SK-N-SH (cell line): ENCODE results near the gene QSOX2. TPM values are rescaled to one million over a fixed set of nuclear protein-coding genes. Genes with fewer than 3 reads are reported as not detected.

Experiments
- CTCF ChIA-PET: fragments of 300-600, 350-600 bp; formaldehyde crosslinking; extraction: SDS; loops from one replicate; lab custom pipeline; 2021; lab: Yijun Ruan, JAX
- POLR2A ChIA-PET: fragments of 350-600 bp; sonication (Branson Sonifier 250); formaldehyde crosslinking; extraction: SDS; loops from one replicate; lab custom pipeline; 2020; ENCODE audit warnings: antibody characterized with exemption, inconsistent platforms; lab: Yijun Ruan, JAX
- DNase-seq: peaks from one replicate; pipeline ENCODE4 v3.0.0; 2012
- H2AFZ ChIP-seq: fragments of 200-600 bp; sonication (generic); 2 replicates; pipeline ENCODE4 v1.8.1; 2016; ENCODE audit warnings: antibody characterized with exemption, mild to moderate bottlenecking, low read depth
- H3F3A ChIP-seq: fragments of 200-600 bp; sonication (generic); replicated peaks from 2 replicates; pipeline ENCODE3; 2016; ENCODE audit warnings: antibody characterized with exemption, mild to moderate bottlenecking; ENCODE audit not compliant: insufficient read depth
- H3K27ac ChIP-seq, 2 experiments: fragments of 200-500 bp in 1 of 2; fragments of 200-600 bp in 1 of 2; sonication (Bioruptor generic) in 1 of 2; sonication (generic), shearing (Covaris generic) in 1 of 2; 2 replicates each; pipeline versions ENCODE4 v1.5.1 to v1.6.1; 2014 to 2016; ENCODE audit warnings: low read depth in 2 of 2, inconsistent platforms in 1 of 2, low read length in 1 of 2, mild to moderate bottlenecking in 1 of 2, mixed read lengths in 1 of 2
- H3K27me3 ChIP-seq: fragments of 200-600 bp; sonication (generic), shearing (Covaris generic); 2 replicates; pipeline ENCODE4 v1.6.1; 2016; ENCODE audit warnings: mixed run types; ENCODE audit not compliant: insufficient read depth
- H3K36me3 ChIP-seq, 2 experiments: fragments of 200-500 bp in 1 of 2; fragments of 200-600 bp in 1 of 2; sonication (Bioruptor generic) in 1 of 2; sonication (generic) in 1 of 2; replicated peaks in 1 of 2; 2 replicates each; pipeline versions ENCODE3 to v1.5.1; 2014 to 2016; ENCODE audit warnings: low read length in 1 of 2, mild to moderate bottlenecking in 1 of 2; ENCODE audit not compliant: insufficient read depth in 2 of 2, control insufficient read depth in 1 of 2
- H3K4me1 ChIP-seq, 2 experiments: fragments of 200-500 bp in 1 of 2; fragments of 200-600 bp in 1 of 2; sonication (Bioruptor generic) in 1 of 2; sonication (generic), shearing (Covaris generic) in 1 of 2; 2 replicates each; pipeline versions ENCODE4 v1.5.1 to v1.6.1; 2014 to 2016; ENCODE audit warnings: low read depth in 1 of 2, low read length in 1 of 2, mixed run types in 1 of 2; ENCODE audit not compliant: insufficient read depth in 2 of 2, control insufficient read depth in 1 of 2
- H3K4me2 ChIP-seq: fragments of 200-600 bp; sonication (generic), shearing (Covaris generic); 2 replicates; pipeline ENCODE4 v1.6.1; 2017; ENCODE audit warnings: mixed run types
- H3K4me3 ChIP-seq, 2 experiments: fragments of 200-500 bp in 1 of 2; fragments of 200-600 bp in 1 of 2; sonication (Bioruptor generic) in 1 of 2; sonication (generic), shearing (Covaris generic) in 1 of 2; 2 replicates each; pipeline versions ENCODE4 v1.5.1 to v1.8.1; 2014 to 2016; ENCODE audit warnings: low read depth in 2 of 2, inconsistent platforms in 1 of 2, low read length in 1 of 2, mild to moderate bottlenecking in 1 of 2, mixed read lengths in 1 of 2, moderate library complexity in 1 of 2
- H3K79me2 ChIP-seq: fragments of 200-600 bp; sonication (generic); 2 replicates; pipeline ENCODE4 v1.8.1; 2017; ENCODE audit warnings: mild to moderate bottlenecking; ENCODE audit not compliant: insufficient read depth
- H3K9ac ChIP-seq: fragments of 200-600 bp; sonication (generic); 2 replicates; pipeline ENCODE4 v1.6.1; 2017; ENCODE audit warnings: mixed run types
- H3K9me2 ChIP-seq: fragments of 200-600 bp; sonication (generic); 2 replicates; pipeline ENCODE4 v1.6.1; 2017; ENCODE audit warnings: mixed run types
- H3K9me3 ChIP-seq: fragments of 200-600 bp; sonication (generic); 2 replicates; pipeline ENCODE4 v1.6.1; 2017; ENCODE audit warnings: mixed run types, mild to moderate bottlenecking, moderate library complexity
- H4K20me1 ChIP-seq: fragments of 200-600 bp; sonication (generic); 2 replicates; pipeline ENCODE4 v1.6.1; 2017; ENCODE audit warnings: mild to moderate bottlenecking, mixed run types; ENCODE audit not compliant: insufficient read depth
- CHD2 ChIP-seq: fragments of 150-350 bp; IDR thresholded peaks from 2 replicates; pipeline ENCODE4 v1.6.1; 2018; ENCODE audit warnings: low read length; ENCODE audit not compliant: partially characterized antibody
- ELF1 ChIP-seq: IDR thresholded peaks from 2 replicates; pipeline ENCODE4 v1.4.0; 2012
- EP300 ChIP-seq, 2 experiments: IDR thresholded peaks; 2 replicates each; pipeline versions ENCODE4 v1.4.0 to v1.6.1; 2012; ENCODE audit warnings: borderline replicate concordance in 1 of 2, low read depth in 1 of 2, low read length in 1 of 2
- EZH2phosphoT487 ChIP-seq: fragments of 200-600 bp; sonication (generic); IDR thresholded peaks from 2 replicates; pipeline ENCODE4 v1.6.1; 2017; ENCODE audit warnings: low read depth, mixed run types, mild to moderate bottlenecking, antibody characterized with exemption, moderate library complexity, borderline replicate concordance
- FOSL2 ChIP-seq: IDR thresholded peaks from 2 replicates; pipeline ENCODE4 v1.4.0; 2012; ENCODE audit warnings: low read depth, mild to moderate bottlenecking, moderate library complexity, borderline replicate concordance
- FOXM1 ChIP-seq: IDR thresholded peaks from 2 replicates; pipeline ENCODE4 v1.4.0; 2012; ENCODE audit warnings: low read depth, mild to moderate bottlenecking
- GABPA ChIP-seq: IDR thresholded peaks from 2 replicates; pipeline ENCODE4 v1.4.0; 2012; ENCODE audit warnings: low read depth, mild to moderate bottlenecking
- GATA2 ChIP-seq: sonication (generic); formaldehyde crosslinking; IDR thresholded peaks from 2 replicates; pipeline ENCODE4 v1.5.0; 2020; ENCODE audit warnings: mild to moderate bottlenecking, missing genetic modification reagents
- JUND ChIP-seq: IDR thresholded peaks from 2 replicates; pipeline ENCODE4 v1.4.0; 2012
- MAX ChIP-seq: IDR thresholded peaks from 2 replicates; pipeline ENCODE4 v1.4.0; 2012; ENCODE audit warnings: low read depth
- MXI1 ChIP-seq: IDR thresholded peaks from 2 replicates; pipeline ENCODE4 v1.6.1; 2012; ENCODE audit warnings: mild to moderate bottlenecking, low read depth, low read length, improper control_type of control experiment
- RAD21 ChIP-seq: IDR thresholded peaks from 2 replicates; pipeline ENCODE4 v1.6.1; 2012; ENCODE audit warnings: mild to moderate bottlenecking, low read length
- REST ChIP-seq: IDR thresholded peaks from 2 replicates; pipeline ENCODE4 v1.6.1; 2012; ENCODE audit warnings: mild to moderate bottlenecking, low read depth, low read length, moderate library complexity
- RFX5 ChIP-seq: IDR thresholded peaks from 2 replicates; pipeline ENCODE4 v1.6.1; 2012; ENCODE audit warnings: mild to moderate bottlenecking, improper control_type of control experiment, low read length
- RXRA ChIP-seq: IDR thresholded peaks from 2 replicates; pipeline ENCODE4 v1.4.0; 2012; ENCODE audit warnings: low read depth, mild to moderate bottlenecking, borderline replicate concordance
- SMC3 ChIP-seq: IDR thresholded peaks from 2 replicates; pipeline ENCODE4 v1.6.1; 2012; ENCODE audit warnings: low read depth, low read length, improper control_type of control experiment
- YY1 ChIP-seq: IDR thresholded peaks from 2 replicates; pipeline ENCODE4 v1.4.0; 2012; ENCODE audit warnings: low read depth, mild to moderate bottlenecking
- WGBS: methylation state at CpG from one replicate; pipeline ENCODE4 v1.1.6; 2017; ENCODE audit warnings: low lambda C conversion rate; 5-methylcytosine and 5-hydroxymethylcytosine counted together
- polyA plus RNA-seq, 3 experiments: library from polyadenylated mRNA; depleted of rRNA; stranded (reverse); fragments of >200 nt; gene quantifications; 2 replicates each; pipeline ENCODE4 v1.2.3, GENCODE V29; 2012
- TF ChIP-seq, protein P1 (sequence below): IDR thresholded peaks from 2 replicates; pipeline ENCODE4 v1.4.0; 2012; ENCODE audit warnings: low read depth, borderline replicate concordance
- TF ChIP-seq, protein P2 (sequence below): fragments of 150-350 bp; IDR thresholded peaks from 2 replicates; pipeline ENCODE4 v1.6.1; 2016; ENCODE audit warnings: mild to moderate bottlenecking, low read depth, low read length

The QSOX2 gene
- polyA plus RNA-seq, 1 of the 3 experiments (the other 2 are of a cell fraction), result 26.6 TPM

DNA sequence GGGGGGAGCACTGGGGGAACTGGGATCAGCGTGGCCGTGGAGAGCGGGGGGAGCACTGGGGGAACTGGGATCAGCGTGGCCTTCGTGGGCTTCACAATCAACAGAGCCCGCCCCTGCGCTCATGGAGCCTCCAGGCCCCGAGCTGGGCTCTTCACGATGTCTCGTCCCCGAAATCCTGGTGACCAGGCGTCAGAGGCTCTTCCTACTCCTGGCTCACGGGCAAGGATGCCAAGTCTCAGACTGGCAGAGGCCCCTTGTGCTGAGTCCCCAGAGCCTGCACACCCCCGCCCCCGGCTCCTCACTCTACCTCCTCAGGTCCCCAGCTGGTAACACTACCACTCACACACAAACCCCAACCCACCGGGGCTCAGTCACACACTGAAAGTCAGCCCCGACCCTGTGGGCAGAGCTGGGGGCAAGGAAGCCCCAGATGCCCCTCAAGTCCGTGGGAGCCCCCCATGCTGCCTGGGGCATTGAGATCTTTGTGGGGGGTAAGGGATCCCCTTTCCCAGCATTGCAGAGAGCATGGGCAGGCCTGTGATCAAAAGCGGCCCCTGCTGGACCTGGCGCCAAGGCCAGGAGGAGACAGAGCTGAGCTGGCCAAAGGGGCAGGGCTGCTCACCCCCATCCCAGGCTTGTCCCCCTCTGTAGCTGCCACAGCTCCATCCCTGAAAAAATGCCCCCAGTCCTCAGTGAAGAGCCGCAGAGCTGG, 67.4 kb downstream of the QSOX2 start:
- Histone ChIP-seq H3K9me3 (no peaks in the 10 kb centered on the region), H3K36me3 (no peaks in the 10 kb centered on the region), H3K27me3 (peaks cover 79% of the 10 kb centered on the region), H3F3A (no peaks in the 10 kb centered on the region)
- DNase-seq, result peak; percentile 64
- TF ChIP-seq RFX5 (no peak), ELF1 (no peak), RXRA (no peak), GATA2 (CRISPR knock-in tag) (no peak), FOXM1 (no peak), MXI1 (no peak), YY1 (no peak)
- TF ChIP-seq, protein P1, sequence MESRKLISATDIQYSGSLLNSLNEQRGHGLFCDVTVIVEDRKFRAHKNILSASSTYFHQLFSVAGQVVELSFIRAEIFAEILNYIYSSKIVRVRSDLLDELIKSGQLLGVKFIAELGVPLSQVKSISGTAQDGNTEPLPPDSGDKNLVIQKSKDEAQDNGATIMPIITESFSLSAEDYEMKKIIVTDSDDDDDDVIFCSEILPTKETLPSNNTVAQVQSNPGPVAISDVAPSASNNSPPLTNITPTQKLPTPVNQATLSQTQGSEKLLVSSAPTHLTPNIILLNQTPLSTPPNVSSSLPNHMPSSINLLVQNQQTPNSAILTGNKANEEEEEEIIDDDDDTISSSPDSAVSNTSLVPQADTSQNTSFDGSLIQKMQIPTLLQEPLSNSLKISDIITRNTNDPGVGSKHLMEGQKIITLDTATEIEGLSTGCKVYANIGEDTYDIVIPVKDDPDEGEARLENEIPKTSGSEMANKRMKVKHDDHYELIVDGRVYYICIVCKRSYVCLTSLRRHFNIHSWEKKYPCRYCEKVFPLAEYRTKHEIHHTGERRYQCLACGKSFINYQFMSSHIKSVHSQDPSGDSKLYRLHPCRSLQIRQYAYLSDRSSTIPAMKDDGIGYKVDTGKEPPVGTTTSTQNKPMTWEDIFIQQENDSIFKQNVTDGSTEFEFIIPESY, result no peak
- TF ChIP-seq, protein P2, sequence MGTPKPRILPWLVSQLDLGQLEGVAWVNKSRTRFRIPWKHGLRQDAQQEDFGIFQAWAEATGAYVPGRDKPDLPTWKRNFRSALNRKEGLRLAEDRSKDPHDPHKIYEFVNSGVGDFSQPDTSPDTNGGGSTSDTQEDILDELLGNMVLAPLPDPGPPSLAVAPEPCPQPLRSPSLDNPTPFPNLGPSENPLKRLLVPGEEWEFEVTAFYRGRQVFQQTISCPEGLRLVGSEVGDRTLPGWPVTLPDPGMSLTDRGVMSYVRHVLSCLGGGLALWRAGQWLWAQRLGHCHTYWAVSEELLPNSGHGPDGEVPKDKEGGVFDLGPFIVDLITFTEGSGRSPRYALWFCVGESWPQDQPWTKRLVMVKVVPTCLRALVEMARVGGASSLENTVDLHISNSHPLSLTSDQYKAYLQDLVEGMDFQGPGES, result no peak
- TF ChIP-seq, all 33 proteins: peak for 0
- Histone ChIP-seq H3K27ac (no peak overlapping the region), H3K79me2 (no peaks in the 10 kb centered on the region), H2AFZ (no peak overlapping the region), H3K4me2 (no peak overlapping the region), H4K20me1 (no peaks in the 10 kb centered on the region), H3K9me2 (no peaks in the 10 kb centered on the region), H3K4me3 (no peak overlapping the region), H3K4me1 (peaks cover 0 to 12% of the 10 kb centered on the region in 2 experiments; a peak in 1 of 4 replicates), H3K9ac (no peak overlapping the region)
- 17% methylated on average over 9 of the region's 21 CpGs for WGBS
- ChIA-PET POLR2A (interaction anchor here (1.5 kb wide), 1 partner anchor 18 kb away, joined by 4 read pairs; no protein-coding TSS in a partner anchor), CTCF (interaction anchor here (0.7 to 3.0 kb wide), 13 partner anchors 8 to 210 kb away, joined by 3 to 13 read pairs (median 3); no protein-coding TSS in a partner anchor)

- 18% methylated on average over 10 of the region's 14 CpGs for WGBS
- no peaks in the 10 kb centered on the region for H3K36me3 ChIP-seq
- H3K27me3 ChIP-seq, result peaks cover 73% of the 10 kb centered on the region
- H3K4me2 ChIP-seq, result no peak overlapping the region
- H3K4me3 ChIP-seq, result no peak overlapping the region
- no peaks in the 10 kb centered on the region for H3K9me3 ChIP-seq
- H3K79me2 ChIP-seq, result no peaks in the 10 kb centered on the region
- H3K4me1 ChIP-seq, result peaks cover 0 to 12% of the 10 kb centered on the region in 2 experiments; a peak in 1 of 4 replicates
- no peaks in the 10 kb centered on the region for H4K20me1 ChIP-seq
- ChIA-PET CTCF (interaction anchor here (0.8 to 3.0 kb wide), 8 partner anchors 9 to 209 kb away, joined by 3 to 15 read pairs (median 4); no protein-coding TSS in a partner anchor), POLR2A (no interaction called here)
- no peaks in the 10 kb centered on the region for H3F3A ChIP-seq
- no peak overlapping the region for H3K27ac ChIP-seq
- peak; percentile 91 for DNase-seq
- no peaks in the 10 kb centered on the region for H3K9me2 ChIP-seq
- H3K9ac ChIP-seq, result no peak overlapping the region
- no peak overlapping the region for H2AFZ ChIP-seq
- TF ChIP-seq EZH2phosphoT487 (no peak), GABPA (no peak), MAX (no peak), EP300 (IDR thresholded peaks at IDR 0.05; ENCODE audit: borderline replicate concordance in 1 of 2, low read depth in 1 of 2, low read length in 1 of 2) (peak in 1 of 2 experiments; percentile 75; a peak in 2 of 4 replicates), CHD2 (peak; percentile 71), JUND (no peak), RXRA (no peak), REST (no peak), RAD21 (no peak), SMC3 (no peak), MXI1 (no peak), FOSL2 (no peak)
- TF ChIP-seq, protein P2, result no peak
These were observed 68.4 kb downstream of the QSOX2 start for GRCh38 chr9:136177224-136177623.
